Fibroblast of lung (primary cell): ENCODE data around the gene EFNA5.

Experiments used
- CTCF ChIP-seq, 2 donors: IDR thresholded peaks in 1 of 2; conservative IDR thresholded peaks in 1 of 2; 1 replicate in 1 of 2; 2 replicates in 1 of 2; pipeline ENCODE4 v1.5.1; 2011 to 2012; ENCODE audit warnings: low read length in 2 of 2, control low read depth in 1 of 2, inconsistent platforms in 1 of 2, low read depth in 1 of 2, mild to moderate bottlenecking in 1 of 2
- EZH2 ChIP-seq: IDR thresholded peaks from 2 replicates; pipeline ENCODE4 v1.5.1; 2012; ENCODE audit warnings: low read length, control low read depth, mild to moderate bottlenecking; ENCODE audit errors: missing control alignments

DNA sequence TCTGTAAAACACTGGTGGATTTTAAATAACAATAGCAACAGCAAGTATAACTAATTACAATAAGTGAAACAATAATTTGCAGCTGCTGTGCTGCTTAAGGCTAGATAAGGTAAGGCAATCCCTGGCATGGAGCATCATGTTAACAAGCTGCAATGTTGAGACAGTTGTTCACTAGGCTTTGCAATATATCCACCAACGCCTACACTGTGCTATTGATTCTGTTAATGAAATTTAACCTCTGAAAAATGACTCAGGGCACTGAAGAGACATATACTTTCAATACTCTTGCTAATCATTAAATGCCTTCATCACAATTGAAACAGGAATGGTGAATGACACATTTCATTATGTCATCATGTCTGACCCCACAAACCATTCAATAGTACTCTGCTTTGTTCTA, 255.0 kb downstream of the EFNA5 start:
- TF ChIP-seq EZH2 (no peak), CTCF (conservative IDR thresholded peaks at IDR 0.05 in 1 of 2, IDR thresholded peaks at IDR 0.05 in 1 of 2; ENCODE audit: low read depth in 1 of 2, low read length in 2 of 2) (no peak)
